GM19452 (cell line): ENCODE results near the gene KCND2.
"Not testable (repeated sequence)": the region's sequence is repeated elsewhere in the genome, so short reads cannot be mapped to it uniquely, and the experiment has no call there.

Experiments
- ATAC-seq: cut with Tn5 transposase; IDR thresholded peaks from one replicate; pipeline ENCODE4 v1.9.1; 2021; ENCODE audit not compliant: unreplicated experiment

The KCND2 gene

GRCh38 chr7:120733835-120734234 is 460.9 kb downstream of the KCND2 start:
- ATAC-seq = no peak

GRCh38 chr7:120735791-120736190 is 462.8 kb downstream of the KCND2 start:
- ATAC-seq = no peak

- no peak for ATAC-seq
These were observed 465.8 kb downstream of the KCND2 start for GRCh38 chr7:120738816-120739215.

DNA sequence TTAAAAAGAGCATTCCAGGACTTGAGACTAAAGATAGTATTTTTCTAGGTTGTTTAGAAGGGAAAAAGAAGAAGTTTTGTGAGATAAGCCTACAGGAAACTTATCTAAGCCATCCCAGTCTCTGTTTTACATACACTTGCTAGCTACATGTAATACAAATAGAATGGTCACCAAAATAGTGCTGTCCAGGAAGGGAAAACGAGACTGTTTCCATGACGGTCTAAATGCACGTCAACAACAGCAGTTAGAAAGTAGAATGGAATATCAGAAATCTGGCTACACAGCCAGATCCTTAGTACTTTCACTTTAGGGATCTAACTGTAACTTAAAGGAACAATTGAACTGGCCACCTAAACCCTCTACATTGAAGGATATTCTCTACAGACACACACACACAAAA is 467.4 kb downstream of the KCND2 start:
- no peak for ATAC-seq

DNA sequence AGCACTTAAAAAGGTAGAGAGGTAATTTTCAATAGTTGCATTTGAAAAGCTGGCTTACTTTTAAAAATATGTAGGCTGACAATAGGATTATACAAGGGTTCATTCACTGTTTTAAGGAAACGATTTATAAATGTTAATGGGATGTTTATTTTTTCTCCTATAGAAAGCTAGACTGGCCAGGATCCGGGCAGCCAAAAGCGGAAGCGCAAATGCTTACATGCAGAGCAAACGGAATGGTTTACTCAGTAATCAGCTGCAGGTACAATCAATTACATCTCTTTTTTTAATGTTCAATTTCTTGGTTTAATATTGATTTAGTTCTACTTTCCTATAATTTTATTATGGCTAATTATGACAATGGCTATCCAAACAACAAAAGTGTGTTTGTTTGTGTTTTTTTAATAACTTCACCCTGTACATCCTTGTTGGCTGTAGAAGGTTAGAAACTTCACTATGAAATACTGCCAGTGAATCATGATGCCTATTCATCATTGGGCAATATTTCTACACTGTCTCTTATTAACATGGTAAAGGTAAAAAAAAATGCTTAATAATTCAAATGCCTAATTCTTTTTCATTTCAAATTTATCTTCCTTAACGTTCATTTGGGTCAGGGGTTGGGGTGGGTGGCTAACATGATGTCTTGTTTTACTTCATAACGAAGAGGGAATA is 468.5 kb downstream of the KCND2 start:
- ATAC-seq = no peak

DNA sequence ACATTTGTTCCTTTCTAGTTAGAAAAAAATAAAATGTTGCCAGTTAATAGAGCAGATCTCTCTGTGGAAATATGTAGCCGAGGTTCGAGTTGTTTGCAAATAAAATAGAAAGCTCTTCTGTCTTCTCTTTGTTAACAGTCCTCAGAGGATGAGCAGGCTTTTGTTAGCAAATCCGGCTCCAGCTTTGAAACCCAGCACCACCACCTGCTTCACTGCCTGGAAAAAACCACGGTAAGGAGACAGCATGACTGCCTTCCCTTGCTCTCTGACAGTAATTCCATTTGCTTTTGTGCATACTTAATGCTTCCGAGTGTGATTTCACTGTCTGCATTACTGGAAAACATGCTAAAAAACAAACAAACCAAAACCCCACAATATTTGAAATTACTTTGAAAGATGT is 469.4 kb downstream of the KCND2 start:
- no peak for ATAC-seq

- no peak for ATAC-seq
These were observed 470.2 kb downstream of the KCND2 start for GRCh38 chr7:120743128-120743527.

GRCh38 chr7:120760050-120760449 is 487.1 kb downstream of the KCND2 start:
- peak; percentile 70 for ATAC-seq

DNA sequence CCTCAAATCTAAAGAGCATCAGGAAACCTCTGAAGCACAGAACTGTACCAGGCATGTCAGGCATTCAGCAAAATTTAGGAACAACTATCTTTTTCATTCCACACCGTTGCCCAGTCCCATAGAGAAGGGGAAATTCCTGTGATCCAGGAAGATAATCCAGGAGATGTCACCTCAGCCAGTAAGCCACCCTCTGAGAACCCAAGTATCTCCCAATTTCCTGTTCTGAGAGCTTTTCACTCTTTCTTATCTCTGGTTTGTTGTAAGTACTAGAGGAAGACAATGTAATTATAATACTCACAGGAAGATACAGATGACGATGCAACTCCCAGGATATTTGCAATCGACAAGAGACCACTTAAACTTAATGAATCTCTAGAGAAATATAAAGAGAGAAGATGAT is 487.9 kb downstream of the KCND2 start:
- no peak for ATAC-seq

DNA sequence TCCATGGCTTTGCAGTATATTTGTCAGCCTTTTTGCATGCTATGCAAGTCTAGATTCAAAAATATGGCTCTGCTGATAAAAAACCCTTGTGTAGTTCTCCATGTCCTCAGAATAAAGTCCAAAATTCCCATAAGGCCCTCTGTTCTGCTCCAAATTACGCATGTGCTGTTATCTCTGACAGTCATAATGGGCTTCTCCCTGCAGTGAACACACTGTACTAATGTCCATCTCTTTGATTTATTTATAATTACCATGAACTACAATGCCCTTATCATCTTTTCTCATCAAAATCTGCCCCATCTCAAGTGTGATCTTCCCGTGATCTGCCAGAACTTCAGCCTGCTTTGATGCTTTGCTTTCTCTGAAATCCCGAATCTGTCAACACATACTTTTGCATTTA is 497.2 kb downstream of the KCND2 start:
- no peak for ATAC-seq

GRCh38 chr7:120774481-120774880 is 501.5 kb downstream of the KCND2 start:
- ATAC-seq = no peak

DNA sequence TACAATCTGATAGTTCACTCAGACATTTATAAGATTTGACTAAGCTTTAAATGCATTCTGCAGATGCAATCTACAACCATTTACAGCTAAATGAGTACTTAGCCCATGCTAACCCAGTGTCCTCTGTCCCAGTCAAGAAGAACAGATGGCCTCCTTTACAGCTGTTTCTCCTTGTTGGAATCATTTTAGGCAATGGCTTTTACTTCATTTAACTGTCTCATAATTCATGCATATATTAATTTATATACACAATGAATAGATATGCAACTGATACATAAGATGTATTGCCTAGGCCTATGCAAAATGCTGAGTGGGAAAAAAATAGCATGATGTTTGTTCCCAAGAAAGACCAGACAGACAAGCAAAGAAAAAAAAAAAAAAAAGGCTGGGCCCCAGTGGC is 502.8 kb downstream of the KCND2 start:
- no peak for ATAC-seq

DNA sequence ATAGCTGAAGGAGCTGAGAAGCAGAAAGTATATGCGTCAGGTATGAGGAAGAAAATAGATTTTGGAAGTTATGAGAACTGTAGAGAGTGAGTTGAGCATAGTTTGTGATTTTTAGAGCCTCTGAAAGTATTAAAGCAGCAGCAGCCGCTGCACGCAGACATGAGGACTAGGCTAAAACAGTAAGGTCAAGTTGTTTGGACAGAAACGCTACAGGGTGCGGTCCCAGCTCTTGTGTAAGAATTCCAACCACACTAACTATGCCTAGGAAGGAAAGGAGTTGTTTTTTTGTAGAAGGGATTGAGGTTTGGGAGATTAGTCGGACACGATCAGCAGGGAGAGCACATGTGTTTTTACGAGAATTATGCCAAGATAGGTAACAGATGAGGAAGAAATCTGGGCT is 506.1 kb downstream of the KCND2 start:
- not testable (repeated sequence) for ATAC-seq

DNA sequence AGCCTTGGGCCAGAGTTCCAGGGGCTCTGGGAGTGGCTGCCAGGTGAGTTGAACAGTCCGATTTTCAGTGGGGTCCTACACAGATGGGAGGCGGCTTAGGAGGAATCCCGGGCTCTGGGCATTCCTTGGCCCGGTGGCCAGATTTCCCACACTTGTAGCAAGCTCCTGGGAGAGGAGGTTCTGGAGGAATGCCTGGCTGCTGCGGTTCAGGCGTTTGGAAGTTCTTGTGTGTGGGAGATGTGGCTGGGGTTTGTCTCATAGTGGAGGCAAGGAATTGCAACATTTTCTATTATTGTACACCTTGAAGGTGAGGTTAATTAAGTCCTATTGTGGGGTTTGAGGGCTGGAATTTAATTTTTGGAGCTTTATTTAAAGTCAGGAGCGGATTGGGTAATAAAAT is 507.5 kb downstream of the KCND2 start:
- not testable (repeated sequence) for ATAC-seq

- no peak for ATAC-seq
These were observed 508.0 kb downstream of the KCND2 start for GRCh38 chr7:120780938-120781337.

DNA sequence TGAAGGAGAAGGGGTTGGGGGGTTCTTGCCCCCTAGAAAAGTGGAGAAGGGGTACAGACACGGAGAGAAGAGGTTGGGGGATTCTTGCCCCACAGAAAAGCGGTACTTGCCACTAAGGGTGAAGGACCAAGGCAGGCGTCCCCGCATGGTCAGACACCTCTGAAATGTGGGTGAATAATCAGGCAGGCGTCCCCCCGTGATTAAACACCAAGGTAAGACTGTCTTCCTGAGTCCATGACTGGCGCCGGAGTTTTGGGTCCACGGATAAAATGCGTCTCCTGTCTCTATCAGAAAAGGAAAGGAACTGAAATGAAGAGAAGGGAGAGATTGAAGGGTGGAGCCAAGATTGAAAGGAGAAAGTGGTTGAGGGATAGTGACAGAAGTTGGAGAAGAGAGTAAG is 508.9 kb downstream of the KCND2 start:
- not testable (repeated sequence) for ATAC-seq

- no peak for ATAC-seq
These were observed 510.3 kb downstream of the KCND2 start for GRCh38 chr7:120783273-120783672.

DNA sequence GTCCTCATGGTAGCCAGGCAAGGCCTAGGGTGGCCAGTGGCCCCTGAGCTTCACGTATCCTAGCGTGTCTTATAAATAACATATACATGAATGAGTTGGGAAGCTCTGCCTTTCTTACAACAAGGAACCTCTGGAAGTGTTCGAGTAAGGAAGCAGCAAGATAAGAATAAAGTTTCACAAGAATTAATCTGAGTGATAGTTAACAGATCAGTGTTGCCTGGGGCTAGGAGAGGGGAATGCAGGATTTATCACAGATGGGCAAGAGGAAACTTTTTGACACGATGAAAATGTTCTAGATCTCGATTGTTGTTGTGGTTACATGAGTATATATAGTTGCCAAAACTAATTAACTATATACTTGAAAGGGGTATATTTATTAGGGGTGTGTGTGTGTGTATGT is 510.7 kb downstream of the KCND2 start:
- ATAC-seq = no peak

DNA sequence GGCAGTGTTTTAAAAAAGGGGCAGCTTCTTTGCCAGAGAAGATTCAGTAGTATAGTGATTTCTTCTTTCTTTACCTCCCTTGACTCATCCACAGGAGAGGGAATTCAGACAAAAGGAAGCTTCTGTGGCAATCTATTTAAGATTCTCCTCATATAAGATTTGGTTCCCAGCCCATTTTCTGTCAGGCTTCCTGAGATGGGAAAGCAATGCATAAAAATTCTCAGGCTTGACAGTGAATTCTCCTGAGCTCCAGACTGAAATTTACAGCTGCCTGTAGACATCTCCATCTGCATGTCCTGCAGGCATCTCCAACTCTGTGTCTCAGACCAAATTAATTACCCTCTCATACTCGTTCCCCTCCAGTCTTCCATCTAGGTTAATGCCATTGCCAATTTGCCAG is 512.1 kb downstream of the KCND2 start:
- no peak for ATAC-seq

GRCh38 chr7:120792091-120792860 is 519.3 kb downstream of the KCND2 start:
- ATAC-seq = peak; percentile 93

- no peak for ATAC-seq
These were observed 519.8 kb downstream of the KCND2 start for GRCh38 chr7:120792861-120793130.

DNA sequence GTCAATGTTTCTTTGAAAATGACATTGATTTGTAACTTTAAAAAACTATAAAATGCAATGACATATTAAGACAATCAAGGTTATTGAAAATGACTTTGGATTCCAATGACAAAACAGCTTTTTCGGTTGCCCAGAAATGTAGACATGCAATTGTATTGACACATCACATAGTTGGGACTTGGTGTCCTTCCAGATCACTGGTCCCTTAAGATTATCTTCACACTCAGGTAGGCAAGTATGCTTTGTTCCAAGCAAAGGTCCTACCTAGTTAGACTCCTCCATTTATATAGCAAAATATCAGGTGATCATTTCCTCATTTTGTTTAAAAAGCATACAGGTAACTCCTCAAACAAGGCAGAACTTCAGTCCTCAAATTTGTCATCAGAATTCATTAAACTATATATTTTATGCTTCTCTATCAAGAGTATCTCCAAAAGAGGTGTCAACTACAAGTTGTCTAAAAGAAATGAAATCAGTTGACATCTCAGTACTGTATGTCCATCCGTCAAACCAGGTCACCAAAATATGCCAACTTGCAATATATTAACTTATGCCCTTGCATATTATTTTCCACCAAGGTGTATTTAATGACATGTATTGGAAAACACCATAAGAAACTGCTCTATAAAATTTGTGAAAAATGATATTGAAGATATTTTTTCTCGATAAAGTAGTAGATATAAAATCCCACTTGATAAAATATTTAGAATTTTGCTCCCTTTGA is 520.4 kb downstream of the KCND2 start:
- no peak for ATAC-seq
